CMK (cell line): Measurements from ENCODE around the gene B2M.
"Not testable (repeated sequence)": the region's sequence is repeated elsewhere in the genome, so short reads cannot be mapped to it uniquely, and the experiment has no call there.

Experiments used
- DNase-seq: peaks from one replicate; pipeline ENCODE4 v3.0.0-alpha.2; 2010; ENCODE audit warnings: low read depth

Gene B2M

GRCh38 chr15:44711096-44711742, at the start of gene B2M, which contains the start of gene PATL2:
TSS of gene B2M (plus strand) at chr15:44711517. CDS start at chr15:44711547, 30 bp downstream.
TSS of gene PATL2 (minus strand) at chr15:44711323. CDS start at chr15:44676490, 34,833 bp downstream.
- peak; percentile 81 for DNase-seq

GRCh38 chr15:44661576-44661975, 49.7 kb upstream of the B2M start:
- DNase-seq, result no peak

DNA sequence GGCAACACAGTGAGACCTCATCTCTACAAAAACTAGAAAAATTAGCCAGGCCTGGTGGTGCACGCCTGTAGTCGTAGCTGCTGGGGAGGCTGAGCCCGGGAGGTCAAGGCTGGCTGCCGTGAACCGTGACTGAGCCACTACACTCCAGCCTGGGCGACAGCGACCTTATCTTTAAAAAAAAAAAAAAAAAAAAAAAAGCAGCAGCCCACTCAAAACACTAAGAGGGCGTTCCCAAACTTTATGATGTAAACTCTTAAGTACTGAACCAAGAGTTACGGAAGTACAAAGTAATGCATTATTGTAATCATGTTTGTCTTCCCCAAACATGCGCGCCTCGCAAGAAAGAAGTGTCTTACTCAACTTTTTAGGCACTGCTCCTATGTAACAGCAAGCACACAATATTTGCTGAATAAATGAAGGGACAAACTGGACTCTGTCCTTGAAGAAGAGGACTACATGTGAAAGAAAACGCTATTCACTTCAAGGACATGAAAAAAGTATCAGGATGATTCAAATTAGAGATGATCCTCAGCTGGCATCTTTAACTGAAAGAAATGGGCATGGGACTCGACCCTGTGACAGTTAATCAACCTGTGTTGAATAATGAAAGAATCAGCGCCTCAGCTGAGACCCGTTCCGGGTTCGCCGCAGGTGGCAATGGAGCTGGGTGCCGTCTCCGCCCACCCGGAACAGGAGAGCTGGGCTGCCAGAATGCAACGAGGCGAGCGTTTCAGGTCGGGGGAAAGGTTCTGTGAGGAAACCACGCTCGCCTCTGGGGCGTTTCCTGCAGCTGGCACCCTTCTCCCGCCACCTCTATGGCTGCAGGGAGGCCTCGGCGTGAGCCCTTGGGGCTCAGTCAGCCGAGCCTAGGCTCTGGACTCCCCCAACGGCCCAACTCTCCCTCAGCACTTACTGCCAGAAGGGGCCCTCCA, 48.6 kb upstream of the B2M start:
- peak; percentile 54 for DNase-seq

- peak; percentile 90 for DNase-seq
Observed at GRCh38 chr15:44663410-44664308, 47.7 kb upstream of the B2M start, which contains the start of gene SPG11. TSS of gene SPG11 (minus strand) at chr15:44663662. CDS start at chr15:44663647, 15 bp downstream.

DNA sequence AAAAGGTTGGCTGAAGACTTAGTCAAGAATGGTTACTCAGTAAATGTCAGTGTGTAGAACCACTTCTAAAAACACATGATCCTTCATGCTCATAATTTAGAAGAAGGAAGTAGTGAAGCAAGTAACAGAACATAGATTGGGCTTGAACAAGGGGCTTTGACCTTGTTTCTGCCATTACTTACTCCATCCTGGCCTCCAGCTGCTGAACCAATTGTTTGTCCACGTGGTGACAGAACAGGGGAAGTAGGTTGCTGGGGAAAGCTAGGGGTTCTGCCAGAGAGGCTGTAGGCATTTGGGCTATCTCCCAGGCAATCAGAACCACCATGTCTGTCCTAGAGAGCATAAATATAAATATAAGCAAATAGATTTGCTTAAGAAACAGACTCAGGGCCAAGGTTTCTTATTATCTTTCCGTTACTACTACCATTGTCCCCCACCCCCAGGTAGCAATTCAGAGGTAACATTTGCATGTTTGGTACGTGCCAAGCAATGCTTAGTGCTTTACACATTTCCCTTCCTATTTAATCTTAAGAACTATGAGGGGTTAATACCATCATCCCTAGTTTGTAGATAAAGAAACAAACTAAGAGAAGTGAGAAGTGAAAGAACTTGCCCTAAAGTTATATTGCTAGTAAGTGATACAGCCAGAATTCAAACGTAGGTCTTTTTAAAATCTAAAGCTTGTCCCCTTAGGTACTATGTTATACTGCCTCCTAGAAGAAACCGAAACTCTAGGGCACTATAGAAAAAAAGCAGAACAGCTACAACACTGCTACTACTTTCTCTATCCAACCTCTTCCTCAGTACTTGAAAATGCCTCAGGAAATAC, 44.9 kb upstream of the B2M start:
- DNase-seq, result no peak

GRCh38 chr15:44667039-44667360, 44.3 kb upstream of the B2M start:
- DNase-seq, result no peak

DNA sequence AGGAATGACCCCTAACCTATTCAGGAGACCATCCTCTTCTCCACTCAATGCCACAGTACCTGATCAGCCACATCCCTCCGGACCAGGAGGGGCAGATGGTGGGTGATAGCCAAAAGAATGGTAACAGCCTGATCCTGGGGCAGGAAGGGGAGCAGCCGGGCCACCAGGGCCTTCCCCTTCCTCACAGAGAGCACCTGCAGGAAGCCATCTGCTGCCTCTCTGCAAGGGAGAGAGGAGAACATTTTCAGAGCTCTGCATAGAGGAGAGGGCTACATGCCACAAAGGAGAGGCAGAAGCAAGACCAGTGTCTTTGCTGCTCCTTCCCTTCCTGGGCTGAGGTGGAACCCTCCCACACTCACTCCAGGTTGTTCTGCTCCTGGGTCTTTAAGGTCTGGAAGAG, 42.4 kb upstream of the B2M start:
- no peak for DNase-seq

DNA sequence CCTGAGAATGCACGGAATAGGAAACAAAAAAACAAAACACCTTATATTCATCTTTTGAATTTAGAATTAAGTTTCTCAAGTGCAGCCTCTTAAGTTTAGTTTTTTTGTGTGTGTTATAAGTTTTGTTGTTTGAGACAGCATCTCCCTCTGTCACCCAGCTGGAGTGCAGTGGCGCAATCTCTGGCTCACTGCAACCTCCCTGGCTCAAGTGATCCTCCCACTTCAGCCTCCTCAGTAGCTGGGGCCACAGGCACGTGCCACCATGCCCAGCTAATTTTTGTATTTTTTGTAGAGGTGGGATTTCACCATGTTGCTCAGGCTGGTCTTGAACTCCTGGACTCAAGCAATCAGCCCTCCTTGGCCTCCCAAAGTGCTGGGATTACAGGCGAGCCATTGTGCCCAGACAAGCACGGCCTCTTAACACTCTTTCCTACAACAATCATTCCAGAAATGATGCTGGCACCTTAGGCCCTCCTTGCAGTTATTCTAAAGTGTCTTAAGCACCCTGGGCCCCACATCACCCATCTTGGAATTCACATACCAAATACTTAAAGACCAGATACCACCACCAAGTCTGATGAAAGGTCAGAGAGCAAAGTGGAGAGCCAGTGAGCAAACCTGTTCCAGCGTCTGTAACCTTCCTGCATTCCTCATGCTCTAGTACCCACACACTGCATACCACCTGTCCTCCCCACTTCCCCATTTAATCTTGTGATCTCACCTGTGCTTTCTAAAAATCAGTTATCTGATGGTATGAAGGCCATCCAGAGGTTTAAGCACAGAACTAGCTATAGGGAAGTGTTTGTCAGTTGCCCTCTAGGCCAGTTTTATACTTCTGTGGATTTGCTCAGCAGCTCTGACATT, 41.0 kb upstream of the B2M start:
- no peak for DNase-seq

DNA sequence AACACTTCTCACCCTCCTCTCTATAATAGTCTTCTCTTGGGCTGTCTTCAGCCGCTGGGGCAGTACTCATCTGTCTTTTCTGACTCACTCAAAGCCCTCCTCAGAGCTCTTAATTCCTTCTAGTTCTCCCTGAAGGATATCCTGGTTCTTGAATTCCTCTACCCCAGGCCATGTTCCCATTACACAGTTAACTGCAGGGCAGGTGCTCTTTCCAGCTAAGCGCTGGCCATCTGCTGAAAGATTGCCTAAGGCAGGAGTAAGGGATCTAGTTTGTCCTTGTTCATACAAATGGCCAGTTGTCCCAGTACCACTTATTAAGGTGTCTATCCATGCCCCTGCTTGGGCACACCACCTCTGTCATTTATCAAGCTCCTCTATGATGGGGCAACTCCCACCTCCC, 37.7 kb upstream of the B2M start:
- no peak for DNase-seq

GRCh38 chr15:44675911-44676310, 35.4 kb upstream of the B2M start:
- DNase-seq, result no peak

DNA sequence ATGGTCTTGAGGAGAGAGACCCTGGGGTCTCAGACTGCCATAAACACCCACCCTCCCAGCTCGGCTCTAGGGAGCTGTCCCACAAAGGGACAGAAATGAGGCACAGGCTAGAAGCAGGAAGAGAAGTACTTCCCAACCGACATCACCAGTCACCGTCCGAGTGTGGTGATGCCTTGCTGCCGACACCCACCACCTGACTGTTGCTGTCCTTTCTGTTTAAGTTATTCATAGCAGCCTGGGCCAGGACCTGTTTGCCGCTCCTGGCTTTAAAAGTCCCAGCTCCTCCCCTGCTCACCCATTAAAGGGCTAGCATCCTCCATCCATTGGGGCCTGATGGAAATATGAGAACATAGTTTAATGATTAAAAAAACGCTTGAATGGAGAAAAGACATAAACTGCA, 34.6 kb upstream of the B2M start:
- DNase-seq, result no peak

DNA sequence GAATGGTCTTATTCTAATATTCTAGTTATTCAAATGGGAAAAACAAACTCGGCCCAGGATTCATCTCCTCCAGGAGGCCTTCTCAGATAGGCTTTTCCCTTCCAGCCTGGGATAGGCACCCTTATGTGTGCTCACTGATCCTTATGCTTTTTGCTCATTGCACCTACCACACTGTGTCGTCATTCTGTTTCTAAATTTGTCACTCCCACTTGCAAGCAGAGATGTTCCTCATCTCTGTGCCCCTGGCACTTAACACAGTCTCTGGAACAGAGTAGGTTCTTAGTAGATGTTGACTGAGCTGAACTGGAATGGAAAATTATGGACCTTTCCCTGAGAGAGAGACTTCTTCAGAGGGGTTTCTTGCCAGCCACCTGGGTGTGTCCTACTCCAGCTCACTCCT, 29.1 kb upstream of the B2M start:
- DNase-seq, result no peak

DNA sequence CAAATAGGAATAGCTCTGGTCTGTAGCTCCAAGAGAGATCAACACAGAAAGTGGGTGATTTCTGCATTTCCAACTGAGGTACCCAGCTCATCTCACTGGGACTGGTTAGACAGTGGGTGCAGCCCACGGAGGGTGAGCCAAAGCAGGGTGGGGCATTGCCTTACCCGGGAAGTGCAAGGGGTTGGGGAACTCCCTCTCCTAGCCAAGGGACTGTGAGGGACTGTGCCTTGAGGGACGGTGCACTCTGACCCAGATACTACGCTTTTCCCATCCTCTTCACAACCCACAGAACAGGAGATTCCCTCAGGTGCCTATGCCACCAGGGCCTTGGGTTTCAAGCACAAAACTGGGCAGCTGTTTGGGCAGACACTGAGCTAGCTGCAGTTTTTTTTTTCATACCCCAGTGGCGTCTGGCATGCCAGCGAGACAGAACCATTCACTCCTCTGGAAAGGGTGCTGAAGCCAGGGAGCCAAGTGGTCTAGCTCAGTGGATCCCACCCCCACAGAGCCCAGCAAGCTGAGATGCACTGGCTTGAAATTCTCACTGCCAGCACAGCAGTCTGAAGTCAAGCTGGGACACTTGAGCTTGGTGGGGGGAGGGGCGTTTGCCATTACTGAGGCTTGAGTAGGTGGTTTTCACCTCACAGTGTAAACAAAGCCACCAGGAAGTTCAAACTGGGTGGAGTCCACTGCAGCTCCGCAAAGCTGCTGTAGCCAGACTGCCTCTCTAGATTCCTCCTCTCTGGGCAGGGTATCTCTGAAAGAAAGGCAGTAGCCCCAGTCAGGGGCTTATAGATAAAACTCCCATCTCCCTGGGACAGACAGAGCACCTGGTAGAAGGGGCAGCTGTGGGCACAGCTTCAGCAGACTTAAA, 28.3 kb upstream of the B2M start:
- peak; percentile 33 for DNase-seq

DNA sequence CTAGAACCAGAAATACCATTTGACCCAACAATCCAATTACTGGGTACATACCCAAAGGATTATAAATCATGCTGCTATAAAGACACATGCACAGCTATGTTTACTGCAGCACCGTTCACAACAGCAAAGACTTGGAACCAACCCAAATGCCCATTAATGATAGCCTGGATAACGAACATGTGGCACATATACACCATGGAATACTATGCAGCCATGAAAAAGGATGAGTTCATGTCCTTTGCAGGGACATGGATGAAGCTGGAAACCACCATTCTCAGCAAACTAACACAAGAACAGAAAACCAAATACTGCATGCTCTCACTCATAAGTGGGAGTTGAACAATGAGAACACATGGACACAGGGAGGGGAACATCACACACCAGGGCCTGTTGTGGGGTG, 22.0 kb upstream of the B2M start:
- not testable (repeated sequence) for DNase-seq

DNA sequence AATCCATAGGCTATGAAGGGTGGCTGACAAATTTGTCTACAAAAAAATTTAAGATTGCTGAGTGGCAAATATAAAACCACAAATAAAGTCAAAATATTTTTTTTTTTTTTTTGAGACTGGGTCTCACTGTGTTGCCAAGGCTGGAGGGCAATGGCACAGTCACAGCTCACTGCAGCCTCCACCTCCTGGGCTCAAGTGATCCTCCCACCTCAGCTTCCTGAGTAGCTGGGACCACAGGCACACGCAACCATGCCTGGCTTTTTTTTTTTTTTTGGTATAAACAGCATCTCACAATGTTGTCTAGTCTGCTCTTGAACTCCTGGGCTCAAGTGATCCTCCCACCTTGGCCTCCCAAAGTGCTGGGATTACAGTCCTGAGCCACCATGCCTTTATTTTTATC, 21.1 kb upstream of the B2M start:
- not testable (repeated sequence) for DNase-seq

DNA sequence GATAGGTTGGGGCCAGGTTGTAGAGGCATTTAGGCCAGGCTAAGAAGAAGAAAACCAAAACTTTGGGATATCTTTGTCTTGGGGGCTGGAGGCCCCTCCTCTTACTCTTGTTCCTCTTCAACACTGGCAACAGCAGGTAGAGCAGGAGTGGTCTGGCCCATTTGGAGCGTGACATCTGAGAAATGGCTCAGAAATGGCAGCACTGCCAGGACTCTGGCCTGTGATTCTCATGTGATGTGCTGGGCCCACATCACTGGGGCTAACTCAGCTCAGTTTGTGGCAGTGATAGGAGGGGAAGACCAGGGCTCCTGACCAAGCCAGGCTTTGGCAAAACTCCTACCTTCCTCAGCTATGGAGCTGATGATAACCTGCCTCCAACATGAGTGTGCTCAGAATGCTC, 18.7 kb upstream of the B2M start:
- DNase-seq, result no peak

- DNase-seq, result no peak
Observed at GRCh38 chr15:44694416-44694815, 16.9 kb upstream of the B2M start.

DNA sequence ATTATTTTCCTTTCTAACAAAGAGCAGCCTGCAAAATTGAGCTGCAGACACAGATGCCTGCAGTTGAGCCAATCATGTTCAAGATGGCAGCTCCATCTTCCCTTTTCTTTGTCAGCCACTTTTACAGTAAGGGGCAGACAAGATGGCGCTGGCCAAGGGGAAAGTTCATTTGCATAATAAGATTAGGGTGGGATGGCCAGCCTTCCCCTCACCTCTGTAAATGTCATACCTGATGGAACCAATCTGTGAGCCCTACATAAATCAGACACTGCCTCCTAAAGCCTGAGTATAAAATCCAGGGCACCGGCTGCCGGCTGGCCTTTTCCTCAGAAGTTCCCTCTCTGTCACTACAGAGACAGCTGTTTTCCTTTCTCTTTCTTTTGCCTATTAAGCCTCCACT, 16.0 kb upstream of the B2M start:
- no peak for DNase-seq

DNA sequence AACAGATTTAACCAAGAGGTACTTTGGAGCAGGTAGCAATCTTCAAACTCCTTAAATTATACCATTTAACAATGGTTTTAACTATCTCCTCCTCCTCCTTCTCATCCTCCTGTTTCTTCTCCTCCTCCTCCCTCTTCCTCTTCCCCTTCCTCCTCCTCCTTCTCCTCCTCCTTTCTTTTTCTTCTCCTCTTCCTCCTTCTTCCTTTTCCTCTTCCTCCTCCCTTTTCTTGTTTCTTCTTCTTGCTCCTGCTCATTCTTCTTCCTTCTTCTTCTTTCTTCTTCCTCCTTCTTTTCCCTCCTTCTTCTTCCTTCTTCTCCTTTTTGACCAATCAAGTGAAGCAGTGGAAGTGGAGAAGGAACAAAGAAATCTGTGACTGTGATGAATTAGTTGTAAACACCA, 14.3 kb upstream of the B2M start:
- no peak for DNase-seq
